Measurements from ENCODE around the gene SLC34A1. TPM values are rescaled to one million over a fixed set of nuclear protein-coding genes. Genes with fewer than 3 reads are reported as not detected.

The SLC34A1 gene
- total RNA-seq, 5 donors from 2014 or later (not counting 1 experiment from before 2014, with no cell fraction given), result 0.13 to 0.18 (median 0.16) TPM; not detected in 2

DNA sequence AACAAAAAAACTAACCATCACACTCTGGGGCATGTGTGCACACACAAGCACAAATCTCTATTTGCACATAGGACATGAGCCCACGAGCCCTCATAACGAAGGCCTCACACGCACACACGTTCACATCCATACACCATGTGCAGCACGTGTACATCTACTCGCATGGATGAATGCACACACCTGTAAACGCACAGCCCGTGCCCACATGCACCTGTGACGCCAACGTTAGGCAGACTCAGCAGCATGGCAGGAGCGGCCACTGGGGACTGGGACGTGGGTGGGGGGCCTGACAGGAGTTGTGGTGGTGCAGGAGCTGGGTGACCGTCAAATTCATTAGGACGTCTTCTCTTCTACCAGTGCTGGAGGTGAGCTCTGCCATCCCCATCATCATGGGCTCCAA lies 3.2 kb downstream of the SLC34A1 start:
- Histone ChIP-seq H3K27ac (ENCODE audit: low read length) (no peak overlapping the region), H3K4me1 (ENCODE audit: control insufficient read depth in 1 of 2, extremely low read depth in 1 of 2, insufficient read depth in 2 of 2, low read length in 2 of 2) (peaks cover 19 to 77% of the 10 kb centered on the region in 2 experiments), H3K9me3 (no peaks in the 10 kb centered on the region), H3K36me3 (ENCODE audit: control insufficient read depth in 2 of 2, extremely low read depth in 1 of 2, insufficient read depth in 1 of 2, low read length in 1 of 2) (no peaks in the 10 kb centered on the region), H3K4me3 (ENCODE audit: control insufficient read depth in 1 of 2, extremely low read depth in 1 of 2, low read length in 1 of 2) (no peak overlapping the region), H3K27me3 (replicated peaks in 1 of 2; ENCODE audit: control insufficient read depth in 2 of 2, extremely low read depth in 1 of 2, insufficient read depth in 2 of 2, low read length in 1 of 2) (no peaks in the 10 kb centered on the region)
- ATAC-seq (replicated peaks in 1 of 4), result no peak
- H3K27me3 Mint-ChIP-seq, result no peaks in the 10 kb centered on the region
- H3K4me3 Mint-ChIP-seq, result no peak overlapping the region
- DNase-seq, result no peak
- H3K36me3 Mint-ChIP-seq, result no peaks in the 10 kb centered on the region
- no peaks in the 10 kb centered on the region for H3K9me3 Mint-ChIP-seq
- peak overlapping the region in 1 of 2 donors; percentile 65 for H3K27ac Mint-ChIP-seq
- 98% methylated on average over 9 of the region's 14 CpGs for WGBS (ENCODE audit: insufficient coverage)
- POLR2A ChIA-PET, result no interaction called here
- peaks cover 48 to 57% (median 57%) of the 10 kb centered on the region in 3 donors for H3K4me1 Mint-ChIP-seq
- CTCF ChIA-PET, result interaction anchor here (0.6 to 1.0 kb wide), 5 partner anchors 16 to 70 kb away, joined by 3 to 4 read pairs (median 3); no protein-coding TSS in a partner anchor

DNA sequence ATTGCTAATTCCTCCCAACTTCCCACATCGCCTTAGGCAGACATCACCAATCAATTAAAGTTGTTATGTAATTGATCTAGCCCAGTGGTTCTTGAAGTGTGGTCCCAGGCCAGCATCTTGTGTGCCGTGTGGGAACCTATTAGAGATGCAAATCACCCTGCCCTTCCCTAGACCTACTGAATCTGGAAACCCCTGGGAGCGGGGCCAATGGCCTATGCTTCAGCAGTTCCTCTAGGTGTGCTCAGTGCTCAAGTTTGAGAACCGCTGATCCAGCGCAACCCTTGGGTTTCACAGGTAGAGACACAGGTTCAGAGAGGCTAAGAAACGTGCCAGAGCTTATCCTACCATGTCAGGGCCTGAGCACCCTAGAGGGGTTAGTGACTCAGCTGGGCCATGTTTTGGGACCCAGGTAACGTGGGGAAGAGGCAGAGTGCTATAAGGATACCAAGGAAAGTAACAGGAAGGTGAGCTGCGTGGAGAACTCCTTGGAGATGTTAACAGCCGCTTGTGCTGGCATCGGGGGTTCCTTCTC lies 4.4 kb downstream of the SLC34A1 start:
- ATAC-seq (replicated peaks in 1 of 4) (no peak), DNase-seq (no peak)
- H3K36me3 ChIP-seq (ENCODE audit: control insufficient read depth in 2 of 2, extremely low read depth in 1 of 2, insufficient read depth in 1 of 2, low read length in 1 of 2), result no peaks in the 10 kb centered on the region
- H3K36me3 Mint-ChIP-seq, result no peaks in the 10 kb centered on the region
- H3K4me1 Mint-ChIP-seq, result peaks cover 42 to 49% (median 48%) of the 10 kb centered on the region in 3 donors
- H3K4me1 ChIP-seq (ENCODE audit: control insufficient read depth in 1 of 2, extremely low read depth in 1 of 2, insufficient read depth in 2 of 2, low read length in 2 of 2), result peaks cover 19 to 67% of the 10 kb centered on the region in 2 experiments
- no peaks in the 10 kb centered on the region for H3K27me3 ChIP-seq (replicated peaks in 1 of 2; ENCODE audit: control insufficient read depth in 2 of 2, extremely low read depth in 1 of 2, insufficient read depth in 2 of 2, low read length in 1 of 2)
- peak overlapping the region; percentile 89 for H3K27ac ChIP-seq (ENCODE audit: low read length)
- whole genome bisulfite sequencing (ENCODE audit: insufficient coverage), result 81% methylated on average over 8 of the region's 10 CpGs
- no peak overlapping the region for H3K4me3 ChIP-seq (ENCODE audit: control insufficient read depth in 1 of 2, extremely low read depth in 1 of 2, low read length in 1 of 2)
- ChIA-PET POLR2A (interaction anchor here in 1 of 2 donors (1.1 kb wide), 1 partner anchor 38 kb away, joined by 8 read pairs; the partner anchor contains the start of gene GRK6), CTCF (interaction anchor here in 1 of 2 donors (0.8 to 3.6 kb wide), 12 partner anchors 14 to 274 kb away, joined by 3 to 100 read pairs (median 7); partner anchors contain the start of genes GRK6 and PDLIM7)
- H3K4me3 Mint-ChIP-seq, result peak overlapping the region in 2 of 3 donors; percentile 48 to 58
- H3K27ac Mint-ChIP-seq, result peak overlapping the region; percentile 89 to 91
- H3K27me3 Mint-ChIP-seq, result no peaks in the 10 kb centered on the region
- no peaks in the 10 kb centered on the region for H3K9me3 ChIP-seq
- H3K9me3 Mint-ChIP-seq, result no peaks in the 10 kb centered on the region

DNA sequence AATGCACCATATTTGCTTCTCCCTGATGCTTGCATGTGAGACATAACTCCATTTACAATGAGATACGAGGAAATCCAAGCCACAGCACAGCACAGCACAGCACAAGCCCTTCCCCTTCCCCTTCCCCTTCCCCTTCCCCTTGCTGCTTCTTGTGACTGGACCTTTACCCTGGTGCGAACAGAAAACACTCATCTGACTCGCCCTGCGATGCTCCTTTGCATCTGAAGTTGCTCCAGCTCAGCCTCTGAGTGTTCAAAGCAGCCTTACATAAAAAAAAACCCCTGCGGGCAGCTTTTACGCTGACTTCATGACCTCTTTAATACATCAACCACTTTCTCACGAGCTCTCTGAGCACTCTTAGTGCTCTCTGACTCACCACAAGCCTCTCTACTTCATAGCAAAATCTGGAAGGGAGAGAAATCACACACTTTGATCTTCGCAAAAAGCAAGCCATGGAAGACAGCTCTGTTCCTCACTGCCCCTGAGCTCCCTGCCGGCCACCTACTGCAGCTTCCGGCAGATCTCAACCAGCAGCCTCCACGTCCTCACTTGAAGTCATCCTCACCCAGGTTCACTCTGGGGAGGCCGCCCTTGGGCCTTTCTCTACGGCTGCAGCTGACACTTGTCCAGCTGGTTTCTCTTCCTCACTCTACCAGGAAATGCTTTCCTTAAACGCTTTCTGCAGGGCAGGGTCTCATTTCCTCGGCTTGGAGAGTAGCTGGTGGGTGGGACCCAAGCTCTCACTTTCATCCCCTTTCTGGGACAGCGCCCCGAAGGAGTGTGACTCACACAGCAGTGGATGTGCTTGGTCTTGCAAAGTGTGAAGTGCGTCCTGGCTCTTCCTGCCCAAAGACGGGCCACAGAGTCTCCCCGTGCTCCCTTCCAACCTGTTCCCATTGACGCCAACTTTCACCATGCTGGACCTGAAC lies 5.3 kb downstream of the SLC34A1 start:
- ChIA-PET CTCF (interaction anchor here (0.6 to 3.6 kb wide), 28 partner anchors 11 to 419 kb away, joined by 3 to 100 read pairs (median 6); partner anchors contain the start of genes GRK6 (in 1 of the 2), PDLIM7 (in 1 of the 2) and PRR7 (in 1 of the 2)), POLR2A (interaction anchor here in 1 of 2 donors (0.5 to 2.0 kb wide), 4 partner anchors 33 to 66 kb away, joined by 5 to 15 read pairs (median 6); partner anchors contain the start of gene GRK6)
- no peaks in the 10 kb centered on the region for H3K27me3 Mint-ChIP-seq
- 26% methylated on average over 13 of the region's 21 CpGs for WGBS (ENCODE audit: insufficient coverage)
- ATAC-seq (replicated peaks in 1 of 4) (peak; percentile 63 to 77 (median 72)), DNase-seq (peak; percentile 5 to 85 (median 48))
- peak overlapping the region; percentile 89 to 91 for H3K27ac Mint-ChIP-seq
- no peaks in the 10 kb centered on the region for H3K36me3 Mint-ChIP-seq
- Histone ChIP-seq H3K36me3 (ENCODE audit: control insufficient read depth in 2 of 2, extremely low read depth in 1 of 2, insufficient read depth in 1 of 2, low read length in 1 of 2) (no peaks in the 10 kb centered on the region), H3K4me1 (ENCODE audit: control insufficient read depth in 1 of 2, extremely low read depth in 1 of 2, insufficient read depth in 2 of 2, low read length in 2 of 2) (peaks cover 19 to 64% of the 10 kb centered on the region in 2 experiments), H3K27me3 (replicated peaks in 1 of 2; ENCODE audit: control insufficient read depth in 2 of 2, extremely low read depth in 1 of 2, insufficient read depth in 2 of 2, low read length in 1 of 2) (no peaks in the 10 kb centered on the region), H3K27ac (ENCODE audit: low read length) (peak overlapping the region; percentile 89), H3K9me3 (no peaks in the 10 kb centered on the region), H3K4me3 (ENCODE audit: control insufficient read depth in 1 of 2, extremely low read depth in 1 of 2, low read length in 1 of 2) (peak overlapping the region in 1 of 2 donors; percentile 11)
- no peaks in the 10 kb centered on the region for H3K9me3 Mint-ChIP-seq
- H3K4me3 Mint-ChIP-seq, result peak overlapping the region; percentile 31 to 58 (median 48)
- H3K4me1 Mint-ChIP-seq, result peaks cover 40 to 45% (median 43%) of the 10 kb centered on the region in 3 donors

DNA sequence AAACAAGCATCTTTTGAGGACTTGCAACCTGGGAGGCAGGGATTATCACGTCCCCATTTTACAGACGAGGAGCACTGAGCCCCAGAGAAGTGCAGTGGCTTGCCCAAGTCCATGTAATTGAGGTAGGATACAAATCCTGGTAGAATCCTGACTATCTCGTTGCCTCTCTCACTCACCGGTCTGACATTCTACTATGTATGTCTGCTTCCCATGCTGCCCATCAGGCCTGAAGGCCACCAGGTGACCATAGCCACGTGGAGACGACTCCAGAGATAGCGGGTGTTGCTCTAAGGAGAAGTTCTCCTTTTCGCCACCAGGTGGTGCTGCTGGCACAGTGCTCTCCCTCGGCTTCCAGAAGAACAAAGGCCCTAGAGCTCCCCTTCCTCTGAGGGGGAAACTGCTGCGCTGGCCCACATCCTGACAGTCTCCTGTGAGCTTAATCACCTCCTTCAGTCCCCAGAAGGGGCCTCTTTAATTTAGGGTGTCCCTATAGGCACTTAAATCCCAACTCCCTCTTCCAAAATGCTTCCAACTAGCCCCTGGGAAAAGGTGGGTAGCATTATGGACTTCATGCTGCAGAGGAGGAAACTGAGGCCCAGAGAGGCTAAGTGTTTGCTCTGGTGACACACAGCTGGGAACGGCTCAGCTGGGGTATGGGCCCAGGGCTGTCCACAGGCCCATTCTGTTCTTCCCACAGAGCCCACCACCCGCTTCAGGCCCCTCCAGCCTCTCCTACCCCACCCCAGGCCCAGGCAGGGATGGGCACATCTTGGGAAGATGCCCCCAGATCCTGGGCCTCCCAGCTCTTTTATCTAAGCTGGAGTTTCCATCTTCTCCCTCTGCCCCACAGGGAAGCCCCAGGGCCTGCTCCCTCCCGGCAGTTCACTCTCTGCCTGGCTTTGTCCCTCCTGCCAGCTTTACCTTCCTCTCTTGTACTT lies 6.4 kb downstream of the SLC34A1 start:
- Mint-ChIP-seq H3K9me3 (no peaks in the 10 kb centered on the region), H3K4me1 (peaks cover 37 to 40% (median 38%) of the 10 kb centered on the region in 3 donors), H3K36me3 (no peaks in the 10 kb centered on the region), H3K27ac (peak overlapping the region; percentile 89 to 91), H3K27me3 (no peaks in the 10 kb centered on the region), H3K4me3 (peak overlapping the region; percentile 25 to 58 (median 46))
- WGBS (ENCODE audit: insufficient coverage), result 50% methylated on average over 4 of the region's 13 CpGs
- Histone ChIP-seq H3K4me3 (ENCODE audit: control insufficient read depth in 1 of 2, extremely low read depth in 1 of 2, low read length in 1 of 2) (no peak overlapping the region), H3K4me1 (ENCODE audit: control insufficient read depth in 1 of 2, extremely low read depth in 1 of 2, insufficient read depth in 2 of 2, low read length in 2 of 2) (peaks cover 19 to 54% of the 10 kb centered on the region in 2 experiments), H3K9me3 (no peaks in the 10 kb centered on the region), H3K27me3 (replicated peaks in 1 of 2; ENCODE audit: control insufficient read depth in 2 of 2, extremely low read depth in 1 of 2, insufficient read depth in 2 of 2, low read length in 1 of 2) (no peaks in the 10 kb centered on the region), H3K36me3 (ENCODE audit: control insufficient read depth in 2 of 2, extremely low read depth in 1 of 2, insufficient read depth in 1 of 2, low read length in 1 of 2) (no peaks in the 10 kb centered on the region), H3K27ac (ENCODE audit: low read length) (peak overlapping the region; percentile 89)
- peak; percentile 74 to 85 (median 80) for ATAC-seq (replicated peaks in 1 of 4)
- ChIA-PET POLR2A (interaction anchor here (0.6 to 2.0 kb wide), 6 partner anchors 18 to 81 kb away, joined by 3 to 5 read pairs (median 3); partner anchors contain the start of gene PRR7 (in 1 of the 2)), CTCF (interaction anchor here (0.6 to 3.6 kb wide), 38 partner anchors 11 to 255 kb away, joined by 3 to 100 read pairs (median 4); partner anchors contain the start of genes GRK6 (in 1 of the 2), LMAN2 (in 1 of the 2), PDLIM7 (in 1 of the 2) and PRELID1 (in 1 of the 2))
- peak; percentile 77 to 96 (median 84) for DNase-seq

DNA sequence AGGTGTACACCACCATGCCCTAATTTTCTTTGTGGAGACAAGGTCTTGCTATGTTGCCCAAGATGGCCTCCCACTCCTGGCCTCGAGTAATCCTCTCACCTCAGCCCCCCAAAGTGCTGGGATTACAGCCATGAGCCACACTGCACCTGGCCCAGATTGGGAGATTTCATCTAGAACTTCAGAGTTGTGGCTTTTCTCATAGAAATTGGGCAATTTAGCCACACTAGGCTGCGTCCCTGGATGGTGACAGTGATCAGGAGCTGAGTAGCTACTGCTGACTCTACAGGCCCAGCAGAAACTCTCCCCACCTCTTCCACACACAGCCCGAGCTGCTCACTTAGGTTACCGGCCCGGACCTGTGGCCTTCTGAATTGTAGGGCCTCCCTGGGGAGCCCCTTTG lies 8.5 kb downstream of the SLC34A1 start:
- no peaks in the 10 kb centered on the region for H3K36me3 Mint-ChIP-seq
- Histone ChIP-seq H3K9me3 (no peaks in the 10 kb centered on the region), H3K27ac (ENCODE audit: low read length) (no peak overlapping the region), H3K36me3 (ENCODE audit: control insufficient read depth in 2 of 2, extremely low read depth in 1 of 2, insufficient read depth in 1 of 2, low read length in 1 of 2) (no peaks in the 10 kb centered on the region), H3K4me3 (ENCODE audit: control insufficient read depth in 1 of 2, extremely low read depth in 1 of 2, low read length in 1 of 2) (no peak overlapping the region), H3K27me3 (replicated peaks in 1 of 2; ENCODE audit: control insufficient read depth in 2 of 2, extremely low read depth in 1 of 2, insufficient read depth in 2 of 2, low read length in 1 of 2) (no peaks in the 10 kb centered on the region), H3K4me1 (ENCODE audit: control insufficient read depth in 1 of 2, extremely low read depth in 1 of 2, insufficient read depth in 2 of 2, low read length in 2 of 2) (peaks cover 19 to 37% of the 10 kb centered on the region in 2 experiments)
- DNase-seq, result no peak
- H3K27me3 Mint-ChIP-seq, result no peaks in the 10 kb centered on the region
- H3K27ac Mint-ChIP-seq, result no peak overlapping the region
- H3K4me3 Mint-ChIP-seq, result no peak overlapping the region
- H3K4me1 Mint-ChIP-seq, result peaks cover 35 to 37% (median 37%) of the 10 kb centered on the region in 3 donors
- ChIA-PET POLR2A (interaction anchor here in 1 of 2 donors (0.6 kb wide), 1 partner anchor 172 kb away, joined by 9 read pairs; no protein-coding TSS in a partner anchor), CTCF (interaction anchor here in 1 of 2 donors (0.7 to 1.2 kb wide), 3 partner anchors 45 to 743 kb away, joined by 3 read pairs; no protein-coding TSS in a partner anchor)
- no peak for ATAC-seq (replicated peaks in 1 of 4)
- H3K9me3 Mint-ChIP-seq, result no peaks in the 10 kb centered on the region
- no CpG with 5 or more reads among the region's 5 CpGs for WGBS (ENCODE audit: insufficient coverage)

Measured in T-cell (primary cell).